ENCODE measurements around the gene RBM26. TPM values are rescaled to one million over a fixed set of nuclear protein-coding genes. Genes with fewer than 3 reads are reported as not detected.
"Not testable (repeated sequence)": the region's sequence is repeated elsewhere in the genome, so short reads cannot be mapped to it uniquely, and the experiment has no call there.

Gene RBM26
- total and polyA plus RNA-seq, 2 donors: 16.3 to 95.6 TPM

GRCh38 chr13:79365981-79366380 is 40.1 kb downstream of the RBM26 start:
- no peaks in the 10 kb centered on the region for H3K4me1 ChIP-seq (ENCODE audit: insufficient read depth)
- H3K27ac ChIP-seq (ENCODE audit: low read depth): no peak overlapping the region
- no peak overlapping the region for H3K4me3 ChIP-seq (ENCODE audit: low read depth, low read length)
- H3K36me3 ChIP-seq (ENCODE audit: insufficient read depth): peaks cover 10% of the 10 kb centered on the region
- DNase-seq (ENCODE audit: extremely low spot score): no peak
- 83% methylated on average over 2 of the region's 2 CpGs for WGBS

- 91% methylated on average over 3 of the region's 3 CpGs for WGBS
- H3K36me3 ChIP-seq (ENCODE audit: insufficient read depth): peaks cover 5% of the 10 kb centered on the region
- DNase-seq (ENCODE audit: extremely low spot score): no peak
- H3K27ac ChIP-seq (ENCODE audit: low read depth): no peak overlapping the region
- no peak overlapping the region for H3K4me3 ChIP-seq (ENCODE audit: low read depth, low read length)
- no peaks in the 10 kb centered on the region for H3K4me1 ChIP-seq (ENCODE audit: insufficient read depth)
Observed at GRCh38 chr13:79361299-79361698, 44.8 kb downstream of the RBM26 start.

- Histone ChIP-seq H3K36me3 (ENCODE audit: insufficient read depth) (peaks cover 2% of the 10 kb centered on the region), H3K4me3 (ENCODE audit: low read depth, low read length) (no peak overlapping the region), H3K27ac (ENCODE audit: low read depth) (no peak overlapping the region), H3K4me1 (ENCODE audit: insufficient read depth) (no peaks in the 10 kb centered on the region)
- 76% methylated on average over 1 of the region's 1 CpG for WGBS
- DNase-seq (ENCODE audit: extremely low spot score): no peak
Observed at GRCh38 chr13:79360095-79360494, 46.0 kb downstream of the RBM26 start.

GRCh38 chr13:79359064-79359463 is 47.0 kb downstream of the RBM26 start:
- no peak for DNase-seq (ENCODE audit: extremely low spot score)
- no peaks in the 10 kb centered on the region for H3K4me1 ChIP-seq (ENCODE audit: insufficient read depth)
- peaks cover 2% of the 10 kb centered on the region for H3K36me3 ChIP-seq (ENCODE audit: insufficient read depth)

GRCh38 chr13:79354285-79354684 is 51.8 kb downstream of the RBM26 start:
- Histone ChIP-seq H3K27ac (ENCODE audit: low read depth) (no peak overlapping the region), H3K36me3 (ENCODE audit: insufficient read depth) (peaks cover 2% of the 10 kb centered on the region), H3K4me1 (ENCODE audit: insufficient read depth) (no peaks in the 10 kb centered on the region), H3K4me3 (ENCODE audit: low read depth, low read length) (no peak overlapping the region)
- DNase-seq (ENCODE audit: extremely low spot score): no peak
- WGBS: 97% methylated on average over 3 of the region's 3 CpGs

More at GRCh38 chr13:79359064-79359463, 47.0 kb downstream of the RBM26 start:
- Histone ChIP-seq H3K4me3 (ENCODE audit: low read depth, low read length) (no peak overlapping the region), H3K27ac (ENCODE audit: low read depth) (no peak overlapping the region)

- Histone ChIP-seq H3K4me3 (ENCODE audit: low read depth, low read length) (no peak overlapping the region), H3K4me1 (ENCODE audit: insufficient read depth) (no peaks in the 10 kb centered on the region), H3K36me3 (ENCODE audit: insufficient read depth) (peaks cover 2% of the 10 kb centered on the region), H3K27ac (ENCODE audit: low read depth) (no peak overlapping the region)
- DNase-seq (ENCODE audit: extremely low spot score): no peak
- WGBS: 72% methylated on average over 2 of the region's 2 CpGs
Observed at GRCh38 chr13:79353693-79354092, 52.4 kb downstream of the RBM26 start.

- H3K36me3 ChIP-seq (ENCODE audit: insufficient read depth): peaks cover 2% of the 10 kb centered on the region
- H3K4me1 ChIP-seq (ENCODE audit: insufficient read depth): no peaks in the 10 kb centered on the region
- no peak overlapping the region for H3K4me3 ChIP-seq (ENCODE audit: low read depth, low read length)
- H3K27ac ChIP-seq (ENCODE audit: low read depth): no peak overlapping the region
- no peak for DNase-seq (ENCODE audit: extremely low spot score)
Observed at GRCh38 chr13:79352107-79352506, 53.9 kb downstream of the RBM26 start.

- WGBS: 92% methylated on average over 10 of the region's 10 CpGs
- not testable (repeated sequence) for H3K4me1 ChIP-seq (ENCODE audit: insufficient read depth); H3K36me3 ChIP-seq (ENCODE audit: insufficient read depth)
Observed at GRCh38 chr13:79349608-79350007, 56.4 kb downstream of the RBM26 start.

GRCh38 chr13:79349011-79349410 is 57.0 kb downstream of the RBM26 start:
- Histone ChIP-seq H3K36me3 (ENCODE audit: insufficient read depth) (no peaks in the 10 kb centered on the region), H3K27ac (ENCODE audit: low read depth) (no peak overlapping the region), H3K4me1 (ENCODE audit: insufficient read depth) (no peaks in the 10 kb centered on the region), H3K4me3 (ENCODE audit: low read depth, low read length) (no peak overlapping the region)
- WGBS: 90% methylated on average over 3 of the region's 3 CpGs
- DNase-seq (ENCODE audit: extremely low spot score): no peak

More at GRCh38 chr13:79349608-79350007, 56.4 kb downstream of the RBM26 start:
- H3K27ac ChIP-seq (ENCODE audit: low read depth); H3K4me3 ChIP-seq (ENCODE audit: low read depth, low read length); DNase-seq (ENCODE audit: extremely low spot score): not testable (repeated sequence)

- Histone ChIP-seq H3K4me1 (ENCODE audit: insufficient read depth) (no peaks in the 10 kb centered on the region), H3K36me3 (ENCODE audit: insufficient read depth) (no peaks in the 10 kb centered on the region), H3K4me3 (ENCODE audit: low read depth, low read length) (no peak overlapping the region), H3K27ac (ENCODE audit: low read depth) (no peak overlapping the region)
- no peak for DNase-seq (ENCODE audit: extremely low spot score)
- WGBS: 93% methylated on average over 6 of the region's 6 CpGs
Observed at GRCh38 chr13:79346300-79346914, 59.6 kb downstream of the RBM26 start.

- Histone ChIP-seq H3K4me1 (ENCODE audit: insufficient read depth) (no peaks in the 10 kb centered on the region), H3K36me3 (ENCODE audit: insufficient read depth) (peaks cover 2% of the 10 kb centered on the region), H3K27ac (ENCODE audit: low read depth) (no peak overlapping the region), H3K4me3 (ENCODE audit: low read depth, low read length) (no peak overlapping the region)
- 100% methylated on average over 1 of the region's 1 CpG for WGBS
- no peak for DNase-seq (ENCODE audit: extremely low spot score)
Observed at GRCh38 chr13:79341202-79341601, 64.9 kb downstream of the RBM26 start.

GRCh38 chr13:79340490-79340889 is 65.6 kb downstream of the RBM26 start:
- DNase-seq (ENCODE audit: extremely low spot score): no peak
- Histone ChIP-seq H3K36me3 (ENCODE audit: insufficient read depth) (peaks cover 2% of the 10 kb centered on the region), H3K4me3 (ENCODE audit: low read depth, low read length) (no peak overlapping the region), H3K4me1 (ENCODE audit: insufficient read depth) (no peaks in the 10 kb centered on the region), H3K27ac (ENCODE audit: low read depth) (no peak overlapping the region)
- 90% methylated on average over 2 of the region's 2 CpGs for WGBS

- Histone ChIP-seq H3K36me3 (ENCODE audit: insufficient read depth) (peaks cover 4% of the 10 kb centered on the region), H3K27ac (ENCODE audit: low read depth) (no peak overlapping the region), H3K4me1 (ENCODE audit: insufficient read depth) (no peaks in the 10 kb centered on the region), H3K4me3 (ENCODE audit: low read depth, low read length) (no peak overlapping the region)
- 75% methylated on average over 3 of the region's 3 CpGs for WGBS
- no peak for DNase-seq (ENCODE audit: extremely low spot score)
Observed at GRCh38 chr13:79338343-79338742, 67.7 kb downstream of the RBM26 start.

GRCh38 chr13:79336966-79337365 is 69.1 kb downstream of the RBM26 start:
- no peak overlapping the region for H3K27ac ChIP-seq (ENCODE audit: low read depth)
- WGBS: 84% methylated on average over 12 of the region's 12 CpGs
- H3K4me1 ChIP-seq (ENCODE audit: insufficient read depth): no peaks in the 10 kb centered on the region
- peaks cover 4% of the 10 kb centered on the region for H3K36me3 ChIP-seq (ENCODE audit: insufficient read depth)
- no peak for DNase-seq (ENCODE audit: extremely low spot score)
- H3K4me3 ChIP-seq (ENCODE audit: low read depth, low read length): no peak overlapping the region

- Histone ChIP-seq H3K4me1 (ENCODE audit: insufficient read depth) (no peaks in the 10 kb centered on the region), H3K27ac (ENCODE audit: low read depth) (no peak overlapping the region), H3K36me3 (ENCODE audit: insufficient read depth) (peaks cover 3% of the 10 kb centered on the region), H3K4me3 (ENCODE audit: low read depth, low read length) (no peak overlapping the region)
- WGBS: 83% methylated on average over 1 of the region's 1 CpG
- no peak for DNase-seq (ENCODE audit: extremely low spot score)
Observed at GRCh38 chr13:79328510-79328909, 77.5 kb downstream of the RBM26 start.
